Urothelium cell line (cell line): ENCODE results near the gene RNF112.

Experiments
- DNase-seq: peaks from one replicate; pipeline ENCODE4 v3.0.0; 2011; ENCODE audit warnings: low spot score, mixed read lengths
- FAIRE-seq: peaks from 2 replicates; lab custom pipeline; 2011; peaks lifted over from hg19 to GRCh38; lab: Jason Lieb, UNC

The RNF112 gene

DNA sequence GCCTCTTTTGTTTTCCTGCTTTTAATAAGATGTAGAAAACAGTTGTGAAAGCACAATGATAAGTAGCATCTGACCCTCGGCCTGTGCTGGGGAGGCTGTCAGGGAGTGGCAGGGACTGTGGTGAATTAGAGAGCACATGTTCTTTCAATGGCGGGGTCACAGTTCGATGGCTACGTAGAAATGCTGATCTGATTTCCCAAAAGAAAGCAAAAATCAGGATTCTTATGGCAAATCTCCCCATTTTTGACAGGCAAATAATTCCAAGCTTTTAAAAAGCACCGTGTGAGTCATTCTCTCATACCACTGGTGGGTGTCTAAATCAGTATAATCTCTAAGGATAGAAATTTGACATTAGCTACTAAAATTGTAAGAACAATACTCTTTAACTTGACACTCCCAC, 36.9 kb upstream of the RNF112 start:
- FAIRE-seq (no peak), DNase-seq (no peak)

DNA sequence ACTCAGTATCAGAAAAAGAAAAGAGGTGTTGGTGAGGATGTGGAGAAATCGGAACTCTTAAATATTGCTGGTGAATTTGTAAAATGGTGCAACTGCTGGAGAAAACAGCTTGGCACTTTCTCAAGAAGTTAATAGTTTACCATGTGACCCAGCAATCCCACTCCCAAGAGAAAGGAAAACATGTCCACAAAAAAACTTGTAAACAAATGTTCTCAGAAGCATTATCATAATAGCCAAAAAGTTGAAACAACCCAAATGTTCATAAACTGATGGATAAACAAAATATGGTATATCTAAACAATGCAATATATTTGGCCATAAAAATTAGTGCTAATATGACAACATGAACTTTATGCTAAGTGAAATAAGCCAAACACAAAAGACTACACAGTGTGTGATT, 35.3 kb upstream of the RNF112 start:
- no peak for DNase-seq
- no peak for FAIRE-seq

DNA sequence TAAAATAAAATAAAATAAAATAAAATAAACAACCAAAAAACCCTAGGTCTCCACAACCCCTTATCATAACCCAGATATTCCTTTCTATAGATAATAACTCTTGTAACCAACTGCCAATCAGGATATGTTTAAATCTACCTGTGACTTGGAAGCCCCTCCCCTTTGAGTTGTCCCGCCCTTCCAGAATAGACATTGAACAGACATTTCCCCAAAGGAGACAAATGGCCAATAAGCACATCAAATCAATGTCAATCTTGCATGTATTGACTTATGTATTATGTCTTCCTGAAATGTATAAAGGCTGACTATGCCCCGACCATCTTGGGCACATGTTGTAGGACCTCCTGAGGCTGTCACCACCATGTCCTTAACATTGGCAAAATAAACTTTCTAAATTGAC, 34.2 kb upstream of the RNF112 start:
- FAIRE-seq = no peak

DNA sequence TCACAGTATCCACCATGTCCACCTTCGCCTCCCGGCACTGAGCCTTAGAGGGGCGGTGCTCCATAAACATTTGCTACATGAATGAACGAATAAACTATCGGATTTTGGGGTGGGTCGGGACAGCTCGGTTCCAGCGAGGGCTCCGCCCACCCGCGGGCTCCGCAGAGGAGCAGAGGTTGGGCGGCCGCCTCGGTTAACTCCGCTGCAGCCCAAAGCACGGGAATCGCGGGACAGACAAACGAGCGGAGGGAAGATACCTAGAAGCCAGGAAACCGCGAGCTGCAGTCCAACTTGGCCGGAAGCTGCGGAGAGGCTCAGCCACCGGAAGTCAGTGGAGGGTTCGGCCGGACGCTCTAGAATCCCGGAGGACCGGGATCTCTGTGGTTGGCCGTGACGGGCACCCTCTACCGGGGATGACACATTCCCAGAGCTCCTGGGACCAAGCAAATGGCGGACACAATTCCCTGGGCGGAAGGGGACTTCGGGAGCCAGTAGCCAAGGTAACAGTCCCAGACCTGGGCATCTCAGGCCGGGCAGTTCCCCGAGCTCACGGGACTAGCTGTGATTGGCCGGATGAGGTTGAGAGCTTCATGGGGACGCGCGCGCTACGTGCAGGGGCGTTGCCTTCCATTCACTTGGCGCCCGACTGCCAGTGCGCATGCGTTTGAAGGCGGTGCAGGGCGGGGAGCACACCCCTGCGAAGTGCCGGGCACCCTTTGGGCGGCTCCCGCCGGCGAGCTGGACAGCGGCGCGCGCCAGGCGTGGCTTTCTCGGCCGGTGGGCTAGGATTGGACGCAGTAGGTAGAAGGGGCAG, 33.2 kb upstream of the RNF112 start:
- DNase-seq (peak; percentile 99), FAIRE-seq (peak; percentile 94)

More for the DNA sequence above, 34.2 kb upstream of the RNF112 start:
- no peak for DNase-seq

DNA sequence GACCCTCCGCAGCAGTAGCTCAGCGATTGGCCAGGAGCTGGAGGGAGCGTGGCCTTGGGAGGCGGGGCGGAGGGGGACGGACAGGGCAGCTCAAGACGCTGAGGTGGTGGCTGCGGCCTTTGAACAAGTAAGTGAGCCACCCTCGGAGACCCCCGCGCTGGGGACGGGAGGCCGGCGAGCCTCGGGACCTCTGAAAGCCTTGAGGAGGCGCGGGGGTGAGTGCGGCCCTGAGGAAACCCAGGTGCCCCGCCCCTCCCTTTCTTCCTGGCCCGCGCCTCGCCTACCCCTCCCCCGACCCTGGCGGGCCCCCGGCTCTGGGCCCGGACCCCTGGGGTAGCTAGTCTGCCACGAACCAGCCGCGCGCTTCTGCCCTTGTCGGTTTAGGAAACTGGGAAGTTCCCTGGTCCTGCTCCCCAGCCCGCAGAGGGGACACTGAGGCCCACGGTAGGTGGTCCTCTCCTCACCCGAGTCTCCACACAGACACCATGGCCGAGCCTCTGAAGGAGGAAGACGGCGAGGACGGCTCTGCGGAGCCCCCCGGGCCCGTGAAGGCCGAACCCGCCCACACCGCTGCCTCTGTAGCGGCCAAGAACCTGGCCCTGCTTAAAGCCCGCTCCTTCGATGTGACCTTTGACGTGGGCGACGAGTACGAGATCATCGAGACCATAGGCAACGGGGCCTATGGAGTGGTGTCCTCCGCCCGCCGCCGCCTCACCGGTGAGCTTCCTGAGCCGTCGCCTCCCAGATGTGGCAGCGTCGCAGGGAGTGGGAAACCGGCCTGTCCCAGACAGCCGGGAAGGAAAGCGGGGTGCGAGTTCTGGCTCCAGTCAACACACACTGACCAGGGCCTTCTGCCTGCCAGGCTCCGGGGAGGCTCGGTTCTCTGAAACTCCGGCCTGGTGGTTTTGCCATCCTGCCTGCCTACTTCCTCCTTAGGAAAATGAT, 32.3 kb upstream of the RNF112 start, which contains the start of gene MAPK7:
TSS of gene MAPK7 (plus strand) at position 83 of the 945 bp plus-strand sequence. CDS start at position 486, 403 bp downstream.
- DNase-seq (no peak), FAIRE-seq (no peak)

DNA sequence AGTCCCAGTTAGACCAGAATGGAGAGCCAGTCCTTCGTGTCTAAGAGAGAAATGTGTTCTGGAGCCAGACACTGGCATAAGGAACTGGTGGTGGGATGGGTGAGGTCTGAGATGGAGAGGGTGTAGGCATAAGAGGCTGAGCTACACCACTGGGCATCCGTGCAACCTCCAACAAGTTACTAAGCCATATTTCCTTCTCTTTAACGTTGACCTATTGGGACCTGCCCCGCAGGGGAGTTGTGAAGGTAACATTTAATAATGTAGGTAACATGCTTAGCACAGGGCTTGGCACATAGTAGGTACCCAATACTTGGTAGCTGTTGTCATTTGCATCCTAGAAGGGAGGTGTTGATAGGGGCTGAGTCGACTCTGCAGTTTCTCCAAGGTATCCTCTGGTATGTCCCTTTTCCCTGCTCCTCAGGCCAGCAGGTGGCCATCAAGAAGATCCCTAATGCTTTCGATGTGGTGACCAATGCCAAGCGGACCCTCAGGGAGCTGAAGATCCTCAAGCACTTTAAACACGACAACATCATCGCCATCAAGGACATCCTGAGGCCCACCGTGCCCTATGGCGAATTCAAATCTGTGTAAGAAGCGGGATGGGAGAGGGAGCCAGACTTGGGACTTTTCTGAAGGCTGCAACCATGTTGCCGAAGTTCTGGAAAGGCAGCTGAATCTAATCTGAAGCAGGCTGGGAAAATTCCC, 31.5 kb upstream of the RNF112 start:
- FAIRE-seq = no peak

DNA sequence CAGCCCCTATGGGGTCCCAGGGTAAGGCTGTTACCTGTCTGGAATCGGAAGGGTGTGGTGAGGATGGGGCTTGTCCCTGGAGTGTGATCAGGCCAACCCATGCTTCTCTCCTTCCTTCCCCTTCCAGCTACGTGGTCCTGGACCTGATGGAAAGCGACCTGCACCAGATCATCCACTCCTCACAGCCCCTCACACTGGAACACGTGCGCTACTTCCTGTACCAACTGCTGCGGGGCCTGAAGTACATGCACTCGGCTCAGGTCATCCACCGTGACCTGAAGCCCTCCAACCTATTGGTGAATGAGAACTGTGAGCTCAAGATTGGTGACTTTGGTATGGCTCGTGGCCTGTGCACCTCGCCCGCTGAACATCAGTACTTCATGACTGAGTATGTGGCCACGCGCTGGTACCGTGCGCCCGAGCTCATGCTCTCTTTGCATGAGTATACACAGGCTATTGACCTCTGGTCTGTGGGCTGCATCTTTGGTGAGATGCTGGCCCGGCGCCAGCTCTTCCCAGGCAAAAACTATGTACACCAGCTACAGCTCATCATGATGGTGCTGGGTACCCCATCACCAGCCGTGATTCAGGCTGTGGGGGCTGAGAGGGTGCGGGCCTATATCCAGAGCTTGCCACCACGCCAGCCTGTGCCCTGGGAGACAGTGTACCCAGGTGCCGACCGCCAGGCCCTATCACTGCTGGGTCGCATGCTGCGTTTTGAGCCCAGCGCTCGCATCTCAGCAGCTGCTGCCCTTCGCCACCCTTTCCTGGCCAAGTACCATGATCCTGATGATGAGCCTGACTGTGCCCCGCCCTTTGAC, 30.3 kb upstream of the RNF112 start:
- FAIRE-seq (no peak), DNase-seq (no peak)

More for the DNA sequence above, 31.5 kb upstream of the RNF112 start:
- DNase-seq = no peak

DNA sequence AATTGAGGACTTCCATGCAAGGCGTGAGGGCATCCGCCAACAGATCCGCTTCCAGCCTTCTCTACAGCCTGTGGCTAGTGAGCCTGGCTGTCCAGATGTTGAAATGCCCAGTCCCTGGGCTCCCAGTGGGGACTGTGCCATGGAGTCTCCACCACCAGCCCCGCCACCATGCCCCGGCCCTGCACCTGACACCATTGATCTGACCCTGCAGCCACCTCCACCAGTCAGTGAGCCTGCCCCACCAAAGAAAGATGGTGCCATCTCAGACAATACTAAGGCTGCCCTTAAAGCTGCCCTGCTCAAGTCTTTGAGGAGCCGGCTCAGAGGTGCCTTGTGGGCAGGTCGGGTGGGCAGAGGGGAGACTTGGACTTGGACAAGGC, 29.7 kb upstream of the RNF112 start:
- DNase-seq (no peak), FAIRE-seq (no peak)

DNA sequence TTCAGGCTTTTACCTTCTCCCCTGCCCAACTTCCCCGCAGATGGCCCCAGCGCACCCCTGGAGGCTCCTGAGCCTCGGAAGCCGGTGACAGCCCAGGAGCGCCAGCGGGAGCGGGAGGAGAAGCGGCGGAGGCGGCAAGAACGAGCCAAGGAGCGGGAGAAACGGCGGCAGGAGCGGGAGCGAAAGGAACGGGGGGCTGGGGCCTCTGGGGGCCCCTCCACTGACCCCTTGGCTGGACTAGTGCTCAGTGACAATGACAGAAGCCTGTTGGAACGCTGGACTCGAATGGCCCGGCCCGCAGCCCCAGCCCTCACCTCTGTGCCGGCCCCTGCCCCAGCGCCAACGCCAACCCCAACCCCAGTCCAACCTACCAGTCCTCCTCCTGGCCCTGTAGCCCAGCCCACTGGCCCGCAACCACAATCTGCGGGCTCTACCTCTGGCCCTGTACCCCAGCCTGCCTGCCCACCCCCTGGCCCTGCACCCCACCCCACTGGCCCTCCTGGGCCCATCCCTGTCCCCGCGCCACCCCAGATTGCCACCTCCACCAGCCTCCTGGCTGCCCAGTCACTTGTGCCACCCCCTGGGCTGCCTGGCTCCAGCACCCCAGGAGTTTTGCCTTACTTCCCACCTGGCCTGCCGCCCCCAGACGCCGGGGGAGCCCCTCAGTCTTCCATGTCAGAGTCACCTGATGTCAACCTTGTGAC, 29.1 kb upstream of the RNF112 start:
- DNase-seq = no peak
- FAIRE-seq = no peak

DNA sequence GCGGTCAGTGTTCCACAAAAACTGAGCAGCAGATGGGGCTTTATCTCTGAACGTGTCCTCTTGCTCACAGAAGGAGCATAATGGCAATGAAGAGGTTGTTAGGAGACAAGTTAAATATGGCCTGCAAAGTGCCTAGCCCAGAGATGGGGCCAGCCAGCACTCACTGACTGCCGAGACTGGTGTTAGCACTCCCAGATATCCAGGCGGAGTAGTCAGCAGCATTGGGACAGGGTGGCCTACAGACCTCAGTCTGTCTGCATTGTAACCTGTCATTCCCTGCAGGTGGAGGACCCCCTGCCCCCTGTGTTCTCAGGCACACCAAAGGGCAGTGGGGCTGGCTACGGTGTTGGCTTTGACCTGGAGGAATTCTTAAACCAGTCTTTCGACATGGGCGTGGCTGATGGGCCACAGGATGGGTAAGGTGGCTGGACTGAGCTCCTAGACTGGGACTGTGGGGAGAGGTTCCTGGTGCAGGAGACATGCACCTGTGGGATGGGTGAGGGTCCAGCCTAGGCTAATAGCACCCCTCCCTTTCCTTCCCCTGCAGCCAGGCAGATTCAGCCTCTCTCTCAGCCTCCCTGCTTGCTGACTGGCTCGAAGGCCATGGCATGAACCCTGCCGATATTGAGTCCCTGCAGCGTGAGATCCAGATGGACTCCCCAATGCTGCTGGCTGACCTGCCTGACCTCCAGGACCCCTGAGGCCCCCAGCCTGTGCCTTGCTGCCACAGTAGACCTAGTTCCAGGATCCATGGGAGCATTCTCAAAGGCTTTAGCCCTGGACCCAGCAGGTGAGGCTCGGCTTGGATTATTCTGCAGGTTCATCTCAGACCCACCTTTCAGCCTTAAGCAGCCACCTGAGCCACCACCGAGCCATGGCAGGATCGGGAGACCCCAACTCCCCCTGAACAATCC, 28.2 kb upstream of the RNF112 start:
- DNase-seq = no peak
- no peak for FAIRE-seq

DNA sequence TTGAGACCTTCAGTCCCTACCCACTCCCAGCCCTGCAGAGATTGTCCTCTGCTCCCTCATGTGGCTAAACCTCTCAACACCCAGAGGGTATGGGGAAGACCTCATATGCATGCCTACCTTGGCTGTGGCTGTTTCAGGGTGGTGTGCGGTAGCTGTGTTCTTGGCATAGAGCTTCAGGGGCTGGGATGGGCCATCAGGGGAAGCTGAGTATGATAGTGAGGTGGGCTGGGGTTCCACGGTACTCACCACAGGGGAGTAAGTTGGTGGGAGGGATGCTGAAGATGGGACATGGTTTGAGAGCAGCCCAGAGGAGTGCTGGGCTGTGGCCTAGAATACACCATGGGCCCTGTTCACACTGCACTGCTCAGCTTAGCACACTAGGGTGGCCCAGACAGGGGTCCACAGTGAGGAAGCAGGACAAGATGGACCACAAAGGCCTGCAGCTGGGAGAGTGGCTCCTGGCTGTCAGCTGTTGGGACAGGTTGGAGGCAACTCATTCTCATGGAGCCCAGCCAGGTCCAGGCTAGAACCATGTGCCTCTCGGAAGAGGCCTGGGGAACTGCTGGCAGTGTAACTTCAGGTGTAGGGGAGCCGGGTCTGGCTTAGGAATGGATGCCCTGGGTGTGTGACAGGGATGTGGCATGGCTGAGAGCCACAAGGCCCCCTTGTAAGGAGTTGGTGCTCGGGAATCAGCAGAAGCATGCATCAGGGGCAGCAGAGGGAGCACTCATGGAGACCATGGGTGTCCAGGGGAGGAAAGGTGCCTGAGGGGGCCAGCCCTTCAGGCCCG, 27.2 kb upstream of the RNF112 start:
- FAIRE-seq (no peak), DNase-seq (no peak)

DNA sequence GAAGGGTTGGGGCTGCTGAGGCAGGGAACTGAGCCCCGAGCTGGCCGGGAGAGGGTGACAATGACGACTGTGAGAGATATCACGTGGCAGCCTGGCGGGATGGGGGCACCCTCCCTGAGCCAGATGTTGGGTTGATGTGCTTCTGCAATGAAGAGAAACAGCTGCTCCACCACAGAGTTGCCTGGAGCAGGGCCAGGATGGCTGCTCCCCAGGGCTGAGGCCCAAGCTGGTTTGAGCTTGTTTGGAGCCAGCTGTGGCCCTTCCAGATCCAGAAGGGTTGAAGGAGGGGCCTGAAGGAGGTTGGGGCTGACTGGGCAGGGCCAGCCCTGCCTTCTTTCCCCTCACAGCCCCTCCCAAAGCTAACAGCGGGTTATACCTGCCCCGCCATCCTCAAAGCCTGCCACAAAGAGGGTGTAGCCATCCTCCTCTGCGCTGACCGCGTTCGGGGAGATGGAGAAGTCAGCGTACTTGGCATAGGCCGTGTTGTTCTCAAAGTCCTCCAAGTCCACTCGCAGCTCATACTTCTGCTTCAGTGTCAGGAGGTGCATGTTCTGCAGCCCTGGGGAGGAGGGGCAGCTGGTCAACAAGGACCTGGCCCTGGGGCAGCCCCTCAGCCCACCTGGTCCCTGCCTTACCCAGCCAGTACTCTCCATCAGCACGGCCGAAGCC, 26.2 kb upstream of the RNF112 start:
- no peak for FAIRE-seq
- DNase-seq = no peak

DNA sequence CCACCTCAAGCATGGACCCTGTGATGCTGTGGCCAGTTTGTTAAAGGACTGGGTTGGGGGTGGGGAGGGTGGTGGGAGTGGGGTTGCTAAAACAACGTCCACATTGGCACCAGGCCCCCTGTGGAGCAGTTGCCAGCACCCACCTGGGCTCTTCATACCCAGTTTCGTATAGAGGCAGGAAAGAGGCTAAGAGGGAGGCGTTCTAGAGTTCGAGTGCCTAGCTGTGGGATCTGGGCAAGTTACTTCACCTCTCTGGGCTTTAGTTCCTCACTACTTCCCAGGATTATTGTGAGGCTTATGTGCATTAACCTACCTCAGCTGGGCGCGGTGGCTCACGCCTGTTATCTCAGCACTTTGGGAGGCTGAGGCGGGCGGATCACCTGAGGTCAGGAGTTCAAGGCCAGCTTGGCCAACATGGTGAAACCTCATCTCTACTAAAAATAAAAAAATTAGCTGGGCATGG, 25.5 kb upstream of the RNF112 start:
- FAIRE-seq (no peak), DNase-seq (no peak)

DNA sequence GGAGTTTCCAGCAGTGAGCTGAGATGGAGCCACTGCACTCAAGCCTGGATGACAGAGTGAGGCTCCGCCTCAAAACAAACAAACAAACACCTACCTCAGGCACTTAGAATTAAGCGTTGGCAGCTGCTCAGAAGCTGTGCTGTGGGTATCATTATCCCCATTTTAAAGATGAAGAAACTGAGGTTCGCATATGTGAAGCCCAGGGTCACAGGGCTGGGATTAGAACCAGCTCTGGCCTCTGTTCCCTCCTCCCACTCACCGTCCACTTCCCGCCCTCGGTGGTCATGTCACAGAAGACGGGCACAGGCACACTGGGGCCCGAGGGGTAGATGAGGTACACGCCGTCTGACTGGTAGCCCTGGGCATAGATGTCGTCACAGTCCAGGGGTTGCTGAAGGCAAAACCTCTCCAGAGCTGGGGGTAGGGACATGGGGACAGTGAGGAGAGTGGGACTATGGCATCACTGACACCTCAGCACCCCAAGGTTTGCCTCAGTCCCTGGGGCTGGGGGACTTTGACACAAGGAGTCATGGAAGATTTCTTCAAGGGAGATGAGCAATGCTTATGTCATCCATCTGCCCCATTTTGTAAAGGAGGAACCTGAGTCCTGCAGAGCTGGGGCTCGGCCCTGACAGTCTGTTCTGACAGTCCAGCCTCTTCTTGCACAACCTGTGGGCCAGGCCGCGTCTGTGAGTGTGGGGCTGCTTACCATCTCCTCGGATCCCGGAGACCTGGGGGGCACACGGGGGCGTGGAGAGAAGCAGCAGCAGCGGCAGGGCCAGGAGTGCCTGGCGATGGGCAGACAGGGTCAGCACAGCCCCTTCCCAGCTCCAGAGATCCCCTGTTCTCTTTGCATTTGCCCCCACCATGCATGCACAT, 24.7 kb upstream of the RNF112 start:
- FAIRE-seq (no peak), DNase-seq (no peak)

DNA sequence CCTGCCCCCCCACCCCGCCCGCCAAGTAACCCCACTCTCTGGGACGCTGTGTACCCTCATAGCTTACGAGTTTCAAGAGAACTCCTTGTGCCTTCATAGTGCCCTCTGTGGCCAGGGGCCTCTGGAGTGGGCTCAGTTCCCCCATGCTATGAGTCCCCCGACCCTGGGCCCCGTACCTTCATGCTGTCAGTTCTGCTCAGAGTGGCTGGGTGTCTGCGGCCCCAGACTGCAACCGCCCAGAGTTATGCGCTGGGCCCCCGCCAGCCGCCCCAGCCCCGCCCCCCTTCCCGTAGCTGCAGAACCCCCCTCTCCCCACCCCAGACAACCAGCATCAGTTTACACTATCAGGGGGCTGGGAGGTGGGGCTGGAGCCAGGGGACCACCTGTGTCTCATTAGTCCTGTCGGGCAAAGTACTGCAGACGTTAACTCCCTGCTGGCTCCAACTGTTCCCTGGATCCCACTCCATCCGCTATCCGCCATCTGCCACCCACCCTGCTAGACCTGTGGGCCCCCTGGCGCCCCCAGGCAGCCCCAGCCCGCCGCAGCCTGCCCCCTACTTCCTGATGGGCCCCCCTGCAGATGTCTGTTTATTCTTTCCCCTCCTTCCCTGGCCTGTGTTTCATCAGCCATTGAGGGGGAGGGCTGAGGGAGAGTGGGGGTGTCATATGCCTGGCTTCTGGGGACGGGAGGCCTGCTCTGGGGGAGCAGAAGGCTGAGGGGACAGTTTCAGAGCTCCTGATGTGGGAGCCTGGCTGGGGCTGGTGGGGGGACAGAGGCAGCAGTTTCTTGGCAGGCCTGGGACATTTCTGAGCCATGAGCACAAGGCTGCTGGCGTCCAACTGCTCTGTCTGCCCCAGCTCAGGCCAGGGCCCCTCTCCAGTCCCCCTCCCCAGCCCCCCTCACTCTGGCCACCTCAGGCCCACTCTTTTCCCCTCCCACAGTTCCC, 23.8 kb upstream of the RNF112 start, which contains the start of gene MFAP4:
TSS of gene MFAP4 (minus strand) at position 217 of the 947 bp plus-strand sequence. CDS start at position 182, 35 bp downstream.
- DNase-seq = no peak
- no peak for FAIRE-seq
